Measurements from ENCODE around the gene EFHC2. TPM values are rescaled to one million over a fixed set of nuclear protein-coding genes. Genes with fewer than 3 reads are reported as not detected.

Gene EFHC2
- polyA plus RNA-seq, 1 donor (not counting 4 experiments of a cell fraction or from before 2014, with no cell fraction given) = 0.98 TPM

GRCh38 chrX:44106864-44107263 is 236.6 kb downstream of the EFHC2 start:
- H3K9ac ChIP-seq (ENCODE audit: control insufficient read depth, extremely low read depth, insufficient read depth, low read length) = no peak overlapping the region
- H3K36me3 ChIP-seq (ENCODE audit: control insufficient read depth in 2 of 2, extremely low read depth in 1 of 2, insufficient read depth in 2 of 2, low read length in 2 of 2) = no peaks in the 10 kb centered on the region
- no peaks in the 10 kb centered on the region for H3K9me1 ChIP-seq (ENCODE audit: control insufficient read depth, extremely low read depth, insufficient read depth, low read length)
- TF ChIP-seq EZH2 (IDR thresholded peaks at IDR 0.05; ENCODE audit: low read length) (no peak), CTCF (optimal IDR thresholded peaks at IDR 0.05 in 1 of 3, IDR thresholded peaks at IDR 0.05 in 1 of 3, conservative IDR thresholded peaks at IDR 0.05 in 1 of 3; ENCODE audit: extremely low read depth in 1 of 3, insufficient read depth in 2 of 3, low read length in 3 of 3) (no peak)
- no peaks in the 10 kb centered on the region for H3K9me3 ChIP-seq (ENCODE audit: control insufficient read depth, low read depth, low read length)
- no peaks in the 10 kb centered on the region for H4K20me1 ChIP-seq (ENCODE audit: control insufficient read depth, extremely low read depth, insufficient read depth, low read length)
- H3K27ac ChIP-seq (ENCODE audit: control insufficient read depth, insufficient read depth, low read length) = no peak overlapping the region
- no peak overlapping the region for H2AFZ ChIP-seq (ENCODE audit: control insufficient read depth, low read length)
- H3K27me3 ChIP-seq (ENCODE audit: control insufficient read depth, extremely low read depth, insufficient read depth, low read length) = no peaks in the 10 kb centered on the region
- no peaks in the 10 kb centered on the region for H3K79me2 ChIP-seq (ENCODE audit: control insufficient read depth, insufficient read depth, low read length)
- H3K4me3 ChIP-seq (ENCODE audit: control insufficient read depth in 2 of 3, extremely low read depth in 1 of 3, insufficient read depth in 2 of 3, low read depth in 1 of 3, low read length in 3 of 3) = no peak overlapping the region
- no peak for DNase-seq (ENCODE audit: low read depth, low spot score)
- no peak for FAIRE-seq
- dilution Hi-C loops (cut with MboI; ENCODE audit: extremely low pct_ligation_motif_present, low sequenced_read_pairs) = no loop called here
- H3K4me2 ChIP-seq (ENCODE audit: control insufficient read depth, extremely low read depth, insufficient read depth, low read depth, low read length) = no peak overlapping the region
- H3K4me1 ChIP-seq (ENCODE audit: control insufficient read depth, extremely low read depth, insufficient read depth, low read length) = no peaks in the 10 kb centered on the region

- Histone ChIP-seq H3K4me2 (ENCODE audit: control insufficient read depth, extremely low read depth, insufficient read depth, low read depth, low read length) (no peak overlapping the region), H3K4me1 (ENCODE audit: control insufficient read depth, extremely low read depth, insufficient read depth, low read length) (no peaks in the 10 kb centered on the region), H3K36me3 (ENCODE audit: control insufficient read depth in 2 of 2, extremely low read depth in 1 of 2, insufficient read depth in 2 of 2, low read length in 2 of 2) (no peaks in the 10 kb centered on the region), H3K79me2 (ENCODE audit: control insufficient read depth, insufficient read depth, low read length) (no peaks in the 10 kb centered on the region), H3K9me1 (ENCODE audit: control insufficient read depth, extremely low read depth, insufficient read depth, low read length) (no peaks in the 10 kb centered on the region), H3K27me3 (ENCODE audit: control insufficient read depth, extremely low read depth, insufficient read depth, low read length) (no peaks in the 10 kb centered on the region), H3K9ac (ENCODE audit: control insufficient read depth, extremely low read depth, insufficient read depth, low read length) (no peak overlapping the region), H3K27ac (ENCODE audit: control insufficient read depth, insufficient read depth, low read length) (no peak overlapping the region), H3K4me3 (ENCODE audit: control insufficient read depth in 2 of 3, extremely low read depth in 1 of 3, insufficient read depth in 2 of 3, low read depth in 1 of 3, low read length in 3 of 3) (no peak overlapping the region), H4K20me1 (ENCODE audit: control insufficient read depth, extremely low read depth, insufficient read depth, low read length) (no peaks in the 10 kb centered on the region), H3K9me3 (ENCODE audit: control insufficient read depth, low read depth, low read length) (no peaks in the 10 kb centered on the region), H2AFZ (ENCODE audit: control insufficient read depth, low read length) (no peak overlapping the region)
- dilution Hi-C loops (cut with MboI; ENCODE audit: extremely low pct_ligation_motif_present, low sequenced_read_pairs) = no loop called here
- DNase-seq (ENCODE audit: low read depth, low spot score) = no peak
- FAIRE-seq = no peak
- peak in 1 of 3 experiments; percentile 27 for TF ChIP-seq CTCF (optimal IDR thresholded peaks at IDR 0.05 in 1 of 3, IDR thresholded peaks at IDR 0.05 in 1 of 3, conservative IDR thresholded peaks at IDR 0.05 in 1 of 3; ENCODE audit: extremely low read depth in 1 of 3, insufficient read depth in 2 of 3, low read length in 3 of 3)
- TF ChIP-seq EZH2 (IDR thresholded peaks at IDR 0.05; ENCODE audit: low read length) = no peak
Measured at GRCh38 chrX:44105228-44105913, 238.1 kb downstream of the EFHC2 start.
